Subcutaneous abdominal adipose tissue (tissue), 5 donors: ENCODE results near the gene MEAK7.

Experiments used
- H3K27ac ChIP-seq: one replicate; pipeline ENCODE4 v1.7.0; 2013; ENCODE audit warnings: low read depth, mild to moderate bottlenecking, inconsistent platforms, low read length, moderate library complexity
- H3K27me3 ChIP-seq, 5 donors: one replicate each; pipeline ENCODE4 v1.7.0; 2013; ENCODE audit warnings: low read length in 5 of 5, inconsistent platforms in 1 of 5; ENCODE audit not compliant: control insufficient read depth in 5 of 5, insufficient read depth in 4 of 5
- H3K36me3 ChIP-seq, 5 donors: one replicate each; pipeline ENCODE4 v1.7.0; 2013; ENCODE audit warnings: low read length in 5 of 5; ENCODE audit not compliant: control insufficient read depth in 5 of 5, insufficient read depth in 5 of 5
- H3K4me1 ChIP-seq, 5 donors: one replicate each; pipeline ENCODE4 v1.7.0; 2013; ENCODE audit warnings: low read length in 5 of 5, mild to moderate bottlenecking in 3 of 5, moderate library complexity in 1 of 5; ENCODE audit not compliant: control insufficient read depth in 5 of 5, insufficient read depth in 5 of 5
- H3K4me3 ChIP-seq, 5 donors: one replicate each; pipeline ENCODE4 v1.7.0; 2013; ENCODE audit warnings: low read length in 5 of 5, low read depth in 1 of 5
- H3K9ac ChIP-seq, 5 donors: one replicate each; pipeline ENCODE4 v1.7.0; 2013; ENCODE audit warnings: low read length in 5 of 5, mild to moderate bottlenecking in 4 of 5, moderate library complexity in 3 of 5
- H3K9me3 ChIP-seq, 5 donors: one replicate each; pipeline ENCODE4 v1.7.0; 2013; ENCODE audit warnings: low read length in 5 of 5; ENCODE audit not compliant: control insufficient read depth in 5 of 5
- donor health status: healthy.
- donor health status: healthy.
- donor health status: healthy.
- donor health status: healthy.
- donor health status: healthy.

Gene MEAK7

DNA sequence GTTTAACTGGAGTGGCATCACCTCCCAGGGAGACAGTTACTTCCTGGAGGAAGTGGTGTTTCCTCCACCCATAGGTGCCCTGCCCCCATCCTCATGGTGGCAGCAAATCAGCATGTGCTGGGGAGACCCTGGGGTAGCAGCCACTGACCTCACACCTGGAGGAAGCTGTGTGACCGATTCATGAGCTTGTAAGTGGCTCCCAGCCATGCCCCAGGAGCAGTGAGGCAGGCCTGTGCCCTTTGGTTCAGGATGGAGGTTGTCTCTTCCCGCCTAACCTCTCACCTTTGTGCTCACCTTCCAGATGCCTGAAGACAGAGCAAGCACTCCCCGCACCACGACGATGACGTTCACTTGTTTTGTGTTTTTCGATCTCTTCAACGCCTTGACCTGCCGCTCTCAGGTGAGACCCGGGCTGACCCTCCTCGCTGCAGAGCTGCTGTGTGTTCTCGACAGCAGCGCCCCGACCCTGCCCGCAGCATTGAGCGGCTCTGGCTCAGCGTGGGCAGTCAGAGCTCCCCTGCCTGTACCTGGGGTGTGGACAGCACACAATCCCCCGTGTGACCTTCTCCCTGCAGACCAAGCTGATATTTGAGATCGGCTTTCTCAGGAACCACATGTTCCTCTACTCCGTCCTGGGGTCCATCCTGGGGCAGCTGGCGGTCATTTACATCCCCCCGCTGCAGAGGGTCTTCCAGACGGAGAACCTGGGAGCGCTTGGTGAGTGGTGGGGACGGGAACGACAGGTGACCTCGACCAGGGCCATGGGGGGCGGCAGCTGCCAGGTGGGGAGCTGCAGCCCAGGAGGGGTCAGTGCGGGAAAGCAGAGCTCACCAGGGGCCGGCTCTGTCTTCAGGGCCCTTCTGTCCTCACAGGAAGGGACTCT lies 42.8 kb downstream of the MEAK7 start:
- H3K4me3 ChIP-seq, result no peak overlapping the region
- no peak overlapping the region for H3K9ac ChIP-seq
- H3K36me3 ChIP-seq, result peaks cover 0 to 16% (median 10%) of the 10 kb centered on the region in 5 donors
- H3K9me3 ChIP-seq, result peaks cover 0 to 2% (median 0%) of the 10 kb centered on the region in 5 donors
- H3K27ac ChIP-seq, result no peak overlapping the region
- H3K4me1 ChIP-seq, result no peaks in the 10 kb centered on the region
- peaks cover 0 to 2% (median 0%) of the 10 kb centered on the region in 5 donors for H3K27me3 ChIP-seq

DNA sequence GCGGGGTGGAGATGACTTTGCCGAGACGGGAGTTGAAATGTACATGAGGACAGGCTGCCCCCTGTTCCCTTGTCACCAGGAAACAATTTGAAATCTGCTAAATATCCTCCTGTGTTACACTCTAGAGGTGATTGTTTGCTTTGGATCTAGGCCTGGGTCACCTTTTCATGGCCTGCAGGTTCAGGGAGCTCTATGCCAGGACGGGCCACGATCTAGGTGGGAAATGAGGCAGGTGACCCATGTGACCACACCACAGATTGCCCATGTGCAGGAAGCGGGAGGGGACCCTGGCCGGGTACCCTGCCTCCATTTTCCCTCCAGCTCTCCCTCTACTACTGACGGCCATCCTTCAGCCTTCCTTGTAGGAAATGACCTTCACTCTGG lies 43.4 kb downstream of the MEAK7 start:
- H3K9ac ChIP-seq, result no peak overlapping the region
- peaks cover 0 to 2% (median 0%) of the 10 kb centered on the region in 5 donors for H3K27me3 ChIP-seq
- no peaks in the 10 kb centered on the region for H3K4me1 ChIP-seq
- H3K9me3 ChIP-seq, result no peaks in the 10 kb centered on the region
- no peak overlapping the region for H3K27ac ChIP-seq
- H3K4me3 ChIP-seq, result no peak overlapping the region
- peaks cover 0 to 16% (median 10%) of the 10 kb centered on the region in 5 donors for H3K36me3 ChIP-seq

DNA sequence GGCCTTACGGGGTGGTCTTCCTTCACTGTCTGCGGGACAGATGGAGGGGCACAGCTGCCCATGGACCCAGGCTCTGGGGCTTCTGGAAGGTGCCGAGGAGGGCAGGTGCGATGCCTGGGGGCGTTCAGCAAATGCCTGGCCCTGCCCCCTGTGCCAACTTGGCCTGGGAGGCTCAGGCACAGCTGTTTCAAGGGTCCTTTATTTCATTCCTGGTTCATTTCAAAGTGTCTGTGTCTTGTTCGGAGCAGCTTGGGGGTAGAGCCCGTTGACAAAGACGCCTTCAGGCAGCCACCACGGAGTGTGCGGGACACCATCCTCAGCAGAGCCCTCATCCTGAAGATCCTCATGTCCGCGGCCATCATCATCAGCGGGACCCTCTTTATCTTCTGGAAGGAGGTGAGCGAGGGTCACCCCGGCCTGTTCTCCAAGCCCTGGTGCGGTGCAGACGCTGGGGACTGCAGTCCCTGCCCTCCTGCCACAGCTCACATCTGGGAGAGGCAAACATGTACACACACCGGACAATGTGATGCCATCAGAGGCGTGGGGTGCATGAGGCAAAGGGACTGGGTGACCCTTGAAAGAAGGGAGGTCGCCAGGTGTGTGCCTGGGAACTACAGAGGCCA lies 43.9 kb downstream of the MEAK7 start:
- Histone ChIP-seq H3K27me3 (peaks cover 0 to 2% (median 0%) of the 10 kb centered on the region in 5 donors), H3K9me3 (no peaks in the 10 kb centered on the region), H3K9ac (no peak overlapping the region)

DNA sequence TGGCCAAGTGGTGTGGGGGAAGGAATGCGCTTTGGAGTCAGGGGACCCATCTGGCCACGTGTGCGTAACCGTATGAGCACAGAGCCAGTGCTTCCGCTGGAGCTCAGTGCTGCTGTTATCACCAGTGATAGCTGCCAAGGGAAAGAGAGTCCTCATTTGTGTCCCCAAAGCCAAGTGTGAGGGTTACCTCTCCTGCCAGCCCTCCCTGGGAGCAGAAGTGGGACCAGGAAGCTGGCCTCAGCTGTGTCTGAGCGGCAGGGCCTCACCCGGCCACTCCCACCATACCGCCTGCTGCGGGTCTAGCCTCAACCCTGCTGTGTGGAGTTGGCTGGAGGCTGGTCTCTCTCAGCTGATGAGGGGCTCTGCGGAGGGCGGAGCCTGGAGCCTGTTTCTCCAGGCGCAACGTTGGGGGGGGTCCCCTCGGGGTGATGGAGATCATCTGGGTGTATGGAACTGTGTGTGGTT lies 44.5 kb downstream of the MEAK7 start:
- Histone ChIP-seq H3K4me1 (no peaks in the 10 kb centered on the region), H3K4me3 (no peak overlapping the region), H3K27ac (no peak overlapping the region), H3K9me3 (no peaks in the 10 kb centered on the region), H3K27me3 (peaks cover 0 to 2% (median 0%) of the 10 kb centered on the region in 5 donors), H3K36me3 (peaks cover 0 to 15% (median 10%) of the 10 kb centered on the region in 5 donors), H3K9ac (no peak overlapping the region)

More for the DNA sequence above, 43.9 kb downstream of the MEAK7 start:
- Histone ChIP-seq H3K4me1 (no peaks in the 10 kb centered on the region), H3K27ac (no peak overlapping the region), H3K4me3 (no peak overlapping the region), H3K36me3 (peaks cover 0 to 16% (median 10%) of the 10 kb centered on the region in 5 donors)

DNA sequence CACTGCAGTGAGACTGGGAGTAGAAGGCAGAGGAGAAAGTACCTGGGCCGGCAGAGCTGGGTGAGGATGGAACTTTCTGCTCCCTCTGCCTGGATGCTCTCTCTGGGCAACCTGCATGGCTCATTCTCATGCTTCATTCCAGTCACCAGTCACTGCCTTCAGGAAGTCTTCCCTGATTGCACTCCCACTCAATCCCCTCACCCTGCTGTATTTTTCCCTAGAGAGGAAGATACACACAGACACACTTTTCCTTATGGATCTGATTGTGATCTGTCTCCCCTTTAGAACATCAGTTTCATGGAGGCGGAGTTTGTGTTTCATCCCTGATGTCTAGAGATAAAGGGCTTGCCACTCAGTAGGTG lies 44.9 kb downstream of the MEAK7 start:
- H3K9me3 ChIP-seq, result no peaks in the 10 kb centered on the region
- no peak overlapping the region for H3K4me3 ChIP-seq
- no peak overlapping the region for H3K27ac ChIP-seq
- H3K9ac ChIP-seq, result no peak overlapping the region
- no peaks in the 10 kb centered on the region for H3K4me1 ChIP-seq
- H3K36me3 ChIP-seq, result peaks cover 0 to 11% (median 10%) of the 10 kb centered on the region in 5 donors
- peaks cover 0 to 2% (median 0%) of the 10 kb centered on the region in 5 donors for H3K27me3 ChIP-seq

DNA sequence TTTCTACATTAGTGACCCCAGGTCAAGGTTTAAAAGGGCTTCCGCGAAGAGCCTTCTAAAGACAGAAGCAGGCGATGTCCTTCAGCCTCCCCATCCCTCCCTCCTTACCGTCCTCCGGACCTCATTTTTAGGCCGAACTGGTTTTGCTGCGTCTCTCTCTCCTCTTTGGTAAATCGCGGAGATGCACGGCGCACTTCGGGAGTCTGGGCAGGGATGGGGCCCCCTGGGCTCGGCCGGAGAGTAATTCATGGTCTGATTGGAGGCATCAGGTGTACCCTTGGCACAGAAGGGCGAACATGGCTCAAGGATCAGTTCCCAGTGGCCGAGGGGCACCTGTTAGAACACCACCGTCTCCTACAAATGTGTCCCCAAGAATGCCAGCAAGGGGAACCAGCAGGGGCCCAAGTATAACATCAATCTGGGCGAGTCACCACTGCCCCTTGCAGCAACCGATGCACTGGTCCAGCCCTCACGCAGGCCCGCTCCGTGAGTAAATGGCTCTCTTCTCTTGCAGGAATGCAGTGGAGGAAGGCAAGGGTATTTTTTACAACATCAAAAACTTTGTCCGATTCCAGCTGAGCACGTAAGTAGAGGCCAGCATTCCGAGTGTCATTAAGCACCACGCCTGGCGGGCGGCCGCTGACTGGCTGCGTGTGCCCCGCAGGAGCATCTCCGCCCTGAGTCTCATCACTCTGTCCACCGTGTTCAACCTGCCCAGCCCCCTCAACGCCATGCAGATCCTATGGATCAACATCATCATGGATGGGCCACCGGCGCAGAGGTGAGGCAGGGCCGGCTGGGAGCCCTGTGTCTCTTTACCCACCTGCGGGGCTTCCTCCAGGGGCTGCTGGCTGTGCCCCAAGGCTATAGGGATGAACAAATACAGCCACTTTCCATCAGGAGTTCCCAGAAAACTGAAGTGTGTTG lies 45.6 kb downstream of the MEAK7 start:
- H3K9ac ChIP-seq, result no peak overlapping the region
- peaks cover 0 to 11% (median 10%) of the 10 kb centered on the region in 5 donors for H3K36me3 ChIP-seq
- H3K4me1 ChIP-seq, result no peaks in the 10 kb centered on the region
- H3K9me3 ChIP-seq, result no peaks in the 10 kb centered on the region
- no peak overlapping the region for H3K27ac ChIP-seq
- H3K27me3 ChIP-seq, result peaks cover 0 to 2% (median 0%) of the 10 kb centered on the region in 5 donors
- no peak overlapping the region for H3K4me3 ChIP-seq

DNA sequence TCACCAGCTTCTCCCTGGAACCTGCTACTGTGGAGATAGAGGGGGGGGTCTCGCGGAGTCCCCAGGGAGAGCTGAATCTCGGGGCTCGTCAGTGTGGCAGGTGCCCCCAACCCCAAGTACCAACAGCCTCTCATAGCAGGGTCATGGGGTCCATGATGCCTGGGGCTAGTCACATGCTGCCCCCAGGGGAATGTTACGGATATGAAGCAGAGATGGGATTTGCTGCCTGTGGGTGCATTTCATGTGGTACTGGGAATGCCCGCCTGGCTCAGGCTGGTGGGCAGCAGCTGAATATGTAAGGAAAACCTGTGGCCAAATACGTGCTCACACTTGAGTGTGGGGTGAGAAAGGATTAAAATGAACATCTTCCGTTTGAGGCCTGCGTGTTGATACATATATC lies 49.4 kb downstream of the MEAK7 start:
- H3K27me3 ChIP-seq, result peaks cover 0 to 9% (median 7%) of the 10 kb centered on the region in 5 donors
- no peak overlapping the region for H3K4me3 ChIP-seq
- no peaks in the 10 kb centered on the region for H3K9me3 ChIP-seq
- no peaks in the 10 kb centered on the region for H3K36me3 ChIP-seq
- no peak overlapping the region for H3K27ac ChIP-seq
- no peaks in the 10 kb centered on the region for H3K4me1 ChIP-seq
- no peak overlapping the region for H3K9ac ChIP-seq
